ENCODE data around the gene ARL6IP4.
"Not testable (repeated sequence)": the region's sequence is repeated elsewhere in the genome, so short reads cannot be mapped to it uniquely, and the experiment has no call there.

ARL6IP4 gene

GRCh38 chr12:123013185-123014095 is 33.0 kb downstream of the ARL6IP4 start:
- no peak for DNase-seq

GRCh38 chr12:123014473-123014872 is 34.0 kb downstream of the ARL6IP4 start:
- not testable (repeated sequence) for DNase-seq

DNA sequence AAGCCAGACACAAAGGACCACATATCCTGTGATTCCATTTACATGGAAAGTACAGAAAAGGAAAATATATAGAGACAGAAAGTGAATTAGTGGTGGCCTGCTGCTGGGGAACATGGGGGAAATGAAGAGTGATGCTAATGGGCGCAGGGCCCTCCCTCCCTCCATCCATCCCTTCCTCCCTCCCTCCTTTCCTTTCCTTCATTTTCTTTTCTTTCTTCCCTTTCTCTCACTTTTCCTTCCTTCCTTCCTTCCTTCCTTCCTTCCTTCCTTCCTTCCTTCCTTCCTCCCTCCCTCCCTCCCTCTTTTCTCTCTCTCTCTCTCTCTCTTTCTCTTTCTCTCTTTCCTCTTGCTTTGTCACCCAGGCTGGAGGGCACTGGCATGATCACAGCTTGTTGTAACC is 37.3 kb downstream of the ARL6IP4 start:
- DNase-seq = no peak

- DNase-seq = no peak
Observed at GRCh38 chr12:123019841-123020138, 39.3 kb downstream of the ARL6IP4 start.

GRCh38 chr12:123021688-123022604 is 41.5 kb downstream of the ARL6IP4 start:
- DNase-seq = no peak

DNA sequence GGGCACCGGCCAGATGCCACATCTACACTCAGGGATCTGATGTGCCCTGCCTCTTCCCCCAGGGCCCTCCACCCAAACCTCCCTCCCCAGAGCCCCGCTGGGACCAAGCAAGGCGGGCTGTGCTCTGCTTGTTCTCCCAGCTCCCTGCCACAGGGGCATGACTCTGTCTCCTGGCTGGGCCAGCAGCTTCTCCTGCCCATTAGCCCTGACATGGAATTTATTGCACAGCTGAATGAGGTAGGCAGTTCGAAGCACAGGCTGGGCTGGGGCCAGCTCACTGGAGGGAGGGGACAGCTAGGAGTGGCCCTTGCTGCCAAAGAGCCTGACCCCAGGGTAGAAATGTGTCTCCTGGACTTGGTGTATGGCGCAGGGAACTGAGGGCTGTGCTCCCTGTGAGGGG is 42.4 kb downstream of the ARL6IP4 start:
- DNase-seq = no peak

GRCh38 chr12:123024819-123025391 is 44.4 kb downstream of the ARL6IP4 start:
- DNase-seq = no peak

- no peak for DNase-seq
Observed at GRCh38 chr12:123026094-123026853, 45.8 kb downstream of the ARL6IP4 start.

GRCh38 chr12:123027726-123028445 is 47.4 kb downstream of the ARL6IP4 start:
- DNase-seq = no peak

- no peak for DNase-seq
Observed at GRCh38 chr12:123028475-123028874, 48.0 kb downstream of the ARL6IP4 start.

DNA sequence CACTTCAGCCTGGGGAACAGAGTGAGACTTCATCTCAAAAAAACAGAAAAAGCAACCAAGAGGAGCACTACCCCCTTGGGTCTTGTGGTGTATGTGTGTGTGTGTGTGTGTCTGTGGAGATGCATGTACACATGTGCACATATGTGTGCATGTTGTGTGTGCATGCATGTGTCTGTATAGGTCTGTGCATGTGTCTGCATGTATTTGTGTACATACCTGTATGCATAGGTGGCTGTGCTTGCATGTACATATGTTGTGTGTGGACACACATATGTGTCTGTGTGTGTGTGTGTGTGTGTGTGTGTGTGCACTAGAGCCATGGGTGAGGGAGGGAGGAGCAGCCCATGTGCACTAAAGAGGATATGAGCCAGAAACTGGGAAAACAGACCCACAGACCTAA is 49.1 kb downstream of the ARL6IP4 start:
- no peak for DNase-seq

GRCh38 chr12:123030686-123031085 is 50.2 kb downstream of the ARL6IP4 start:
- no peak for DNase-seq

- no peak for DNase-seq
Observed at GRCh38 chr12:123031171-123031845, 50.8 kb downstream of the ARL6IP4 start.
